Nephron (organoid): ENCODE results near the gene LCN9.
"Not testable (repeated sequence)": the region's sequence is repeated elsewhere in the genome, so short reads cannot be mapped to it uniquely, and the experiment has no call there.

Experiments
- H3K27ac Mint-ChIP-seq, 3 experiments: 2 replicates each; pipeline ENCODE4 v1.8.0; 2020; ENCODE audit warnings: mixed read lengths in 3 of 3, mild to moderate bottlenecking in 2 of 3, moderate library complexity in 1 of 3
- H3K27me3 Mint-ChIP-seq: 2 replicates; pipeline ENCODE4 v1.8.0; 2021; ENCODE audit warnings: low read depth, mild to moderate bottlenecking, moderate library complexity, mixed read lengths
- H3K36me3 Mint-ChIP-seq: 2 replicates; pipeline ENCODE4 v1.8.0; 2020; ENCODE audit warnings: low read depth, mixed read lengths
- H3K4me1 Mint-ChIP-seq: 2 replicates; pipeline ENCODE4 v1.8.0; 2020; ENCODE audit warnings: mixed read lengths
- H3K4me3 Mint-ChIP-seq, 3 experiments: 2 replicates each; pipeline ENCODE4 v1.8.0; 2020; ENCODE audit warnings: mild to moderate bottlenecking in 3 of 3, mixed read lengths in 3 of 3, moderate library complexity in 2 of 3
- H3K9me3 Mint-ChIP-seq: 2 replicates; pipeline ENCODE4 v1.8.0; 2020; ENCODE audit warnings: mixed read lengths
- TF ChIP-seq, protein P1 (sequence below), 3 experiments: fragments of 200-600 bp; sonication (generic); IDR thresholded peaks; one replicate each; pipeline ENCODE4 v1.5.0; 2021; ENCODE audit warnings: antibody characterized with exemption in 3 of 3; ENCODE audit not compliant: unreplicated experiment in 3 of 3

LCN9 gene

DNA sequence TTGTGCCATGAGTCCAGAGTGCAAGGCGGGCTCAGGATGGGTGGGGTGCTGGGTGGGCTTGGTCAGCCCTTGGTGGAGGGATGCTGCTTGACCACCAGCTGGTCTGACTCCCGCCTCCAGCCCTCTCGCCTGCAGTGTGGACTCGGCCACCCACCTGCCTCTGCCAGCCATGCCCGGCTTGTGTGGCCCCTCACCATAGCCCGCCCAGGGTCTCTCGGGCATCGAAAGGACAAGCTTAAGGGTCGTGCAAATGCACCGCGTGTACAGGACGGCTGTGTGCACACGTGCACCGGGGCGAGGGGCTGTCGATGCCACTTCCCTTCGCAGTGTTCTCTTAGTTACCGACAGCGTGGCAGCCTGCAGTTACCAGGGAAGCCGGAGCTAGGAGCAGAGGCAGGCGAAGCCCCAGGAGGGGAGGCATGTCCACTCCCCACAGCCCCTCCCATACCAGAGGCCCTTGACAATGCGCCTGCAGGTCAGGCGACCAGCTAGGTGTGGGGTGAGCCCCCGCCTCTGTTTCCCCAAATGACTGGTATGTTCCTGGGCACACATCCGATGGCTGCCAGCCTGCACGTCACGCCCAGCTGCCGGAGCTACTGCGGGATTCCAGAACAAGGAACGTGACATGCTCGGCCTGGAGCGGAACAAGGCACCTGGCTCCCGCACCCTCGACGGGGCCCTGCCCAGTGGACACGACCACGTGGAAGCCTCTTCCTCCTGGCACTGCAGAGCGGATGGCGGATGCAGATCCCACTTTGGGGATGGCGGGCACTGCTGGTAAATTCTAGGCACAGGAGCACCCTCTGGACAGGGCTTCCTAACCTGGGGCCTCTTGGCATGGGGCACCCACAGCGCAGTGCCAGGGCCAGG, 7.8 kb downstream of the LCN9 start:
- Mint-ChIP-seq H3K27me3 (peaks cover 17% of the 10 kb centered on the region), H3K4me1 (peaks cover 4% of the 10 kb centered on the region), H3K4me3 (no peak overlapping the region), H3K27ac (no peak overlapping the region), H3K9me3 (peaks cover 5% of the 10 kb centered on the region), H3K36me3 (no peaks in the 10 kb centered on the region)
- TF ChIP-seq, protein P1, sequence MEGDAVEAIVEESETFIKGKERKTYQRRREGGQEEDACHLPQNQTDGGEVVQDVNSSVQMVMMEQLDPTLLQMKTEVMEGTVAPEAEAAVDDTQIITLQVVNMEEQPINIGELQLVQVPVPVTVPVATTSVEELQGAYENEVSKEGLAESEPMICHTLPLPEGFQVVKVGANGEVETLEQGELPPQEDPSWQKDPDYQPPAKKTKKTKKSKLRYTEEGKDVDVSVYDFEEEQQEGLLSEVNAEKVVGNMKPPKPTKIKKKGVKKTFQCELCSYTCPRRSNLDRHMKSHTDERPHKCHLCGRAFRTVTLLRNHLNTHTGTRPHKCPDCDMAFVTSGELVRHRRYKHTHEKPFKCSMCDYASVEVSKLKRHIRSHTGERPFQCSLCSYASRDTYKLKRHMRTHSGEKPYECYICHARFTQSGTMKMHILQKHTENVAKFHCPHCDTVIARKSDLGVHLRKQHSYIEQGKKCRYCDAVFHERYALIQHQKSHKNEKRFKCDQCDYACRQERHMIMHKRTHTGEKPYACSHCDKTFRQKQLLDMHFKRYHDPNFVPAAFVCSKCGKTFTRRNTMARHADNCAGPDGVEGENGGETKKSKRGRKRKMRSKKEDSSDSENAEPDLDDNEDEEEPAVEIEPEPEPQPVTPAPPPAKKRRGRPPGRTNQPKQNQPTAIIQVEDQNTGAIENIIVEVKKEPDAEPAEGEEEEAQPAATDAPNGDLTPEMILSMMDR (IDR thresholded peaks at IDR 0.05; ENCODE audit: unreplicated experiment in 3 of 3): no peak

DNA sequence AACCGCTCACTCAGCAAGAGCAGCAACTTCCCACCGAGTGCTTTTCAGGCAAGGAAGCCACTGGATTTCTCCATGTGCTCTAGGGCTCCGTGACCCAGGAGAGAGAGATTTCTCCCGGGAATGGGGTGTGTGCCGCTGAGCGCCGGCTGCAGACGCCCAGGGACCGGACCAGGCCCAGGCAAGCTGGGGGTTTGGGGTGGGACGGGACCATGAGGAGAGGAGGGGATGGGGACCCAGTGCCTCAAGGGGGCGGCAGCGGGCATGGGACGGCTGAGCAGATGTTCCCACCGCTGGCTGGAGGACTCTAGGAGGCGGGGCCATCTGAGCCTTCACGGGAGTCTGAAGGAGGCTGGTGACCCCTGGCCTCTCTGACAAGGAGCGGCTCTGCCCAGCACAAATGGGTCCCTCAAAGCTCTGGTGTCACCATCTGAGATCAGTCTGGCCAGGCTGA, 8.5 kb downstream of the LCN9 start:
- no peak overlapping the region for H3K27ac Mint-ChIP-seq
- peaks cover 5% of the 10 kb centered on the region for H3K9me3 Mint-ChIP-seq
- H3K36me3 Mint-ChIP-seq: no peaks in the 10 kb centered on the region
- H3K27me3 Mint-ChIP-seq: peaks cover 17% of the 10 kb centered on the region
- TF ChIP-seq, protein P1 (IDR thresholded peaks at IDR 0.05; ENCODE audit: unreplicated experiment in 3 of 3): no peak
- H3K4me3 Mint-ChIP-seq: no peak overlapping the region
- H3K4me1 Mint-ChIP-seq: no peaks in the 10 kb centered on the region

DNA sequence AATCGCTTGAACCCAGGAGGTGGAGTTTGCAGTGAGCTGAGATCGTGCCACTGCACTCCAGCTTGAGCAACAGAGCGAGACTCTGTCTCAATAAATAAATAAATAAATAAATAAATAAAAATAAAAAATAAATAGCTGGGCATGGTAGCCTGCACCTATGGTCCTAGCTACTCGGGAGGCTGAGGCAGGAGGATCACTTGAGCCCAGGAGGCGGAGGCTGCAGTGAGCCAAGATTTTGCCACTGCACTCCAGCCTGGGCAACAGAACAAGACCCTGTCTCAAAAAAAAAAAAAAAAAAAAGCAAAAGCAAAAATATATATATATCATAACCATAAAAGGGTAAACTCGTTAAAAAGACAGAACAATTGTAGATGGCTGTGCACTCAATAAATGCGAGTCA, 9.7 kb downstream of the LCN9 start:
- not testable (repeated sequence) for H3K27ac Mint-ChIP-seq, H3K9me3 Mint-ChIP-seq, H3K36me3 Mint-ChIP-seq, H3K4me3 Mint-ChIP-seq, H3K4me1 Mint-ChIP-seq
- H3K27me3 Mint-ChIP-seq: peaks cover 20% of the 10 kb centered on the region

DNA sequence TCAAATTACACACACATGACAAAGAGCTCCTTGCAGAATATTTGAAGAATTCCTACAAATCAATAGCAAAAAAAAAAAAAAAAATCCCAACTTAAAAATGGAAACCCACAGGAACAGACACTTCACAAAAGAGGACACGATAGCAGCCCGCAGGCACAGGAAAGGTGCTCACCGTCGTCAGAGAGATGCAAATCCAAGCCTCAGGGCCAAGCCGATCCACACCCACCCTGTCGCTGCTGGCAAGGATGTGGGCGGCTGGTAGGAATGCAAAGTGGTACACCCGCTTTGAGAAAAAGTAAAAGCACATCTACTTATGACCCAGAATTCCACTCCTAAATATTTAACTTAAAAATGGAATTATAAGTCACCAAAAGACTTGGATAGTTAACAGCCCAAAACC, 10.8 kb downstream of the LCN9 start:
- no peaks in the 10 kb centered on the region for H3K4me1 Mint-ChIP-seq
- peaks cover 22% of the 10 kb centered on the region for H3K27me3 Mint-ChIP-seq
- TF ChIP-seq, protein P1 (IDR thresholded peaks at IDR 0.05; ENCODE audit: unreplicated experiment in 3 of 3): no peak
- no peak overlapping the region for H3K27ac Mint-ChIP-seq
- H3K36me3 Mint-ChIP-seq: no peaks in the 10 kb centered on the region
- H3K9me3 Mint-ChIP-seq: peaks cover 4% of the 10 kb centered on the region
- no peak overlapping the region for H3K4me3 Mint-ChIP-seq

DNA sequence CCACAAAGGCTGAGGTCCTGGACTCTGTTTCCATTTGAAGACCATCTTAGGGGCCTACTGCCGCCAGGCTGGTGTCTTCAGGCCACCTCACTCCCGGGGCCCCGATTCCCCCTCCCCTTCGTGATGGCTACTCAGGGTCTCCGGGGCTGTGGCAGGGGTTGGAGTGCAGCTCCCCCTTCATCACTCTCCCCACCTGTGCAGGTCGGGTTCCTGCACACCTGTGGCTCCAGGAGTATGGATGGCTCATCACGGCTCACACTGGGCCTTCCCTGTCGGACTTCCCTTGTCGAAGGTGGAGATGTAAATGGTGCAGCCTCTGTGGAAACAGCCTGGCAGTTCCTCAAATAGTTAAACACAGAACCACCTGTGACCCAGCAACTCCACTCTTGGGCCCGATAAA, 11.9 kb downstream of the LCN9 start:
- TF ChIP-seq, protein P1 (IDR thresholded peaks at IDR 0.05; ENCODE audit: unreplicated experiment in 3 of 3): no peak
- no peaks in the 10 kb centered on the region for H3K36me3 Mint-ChIP-seq
- H3K9me3 Mint-ChIP-seq: no peaks in the 10 kb centered on the region
- H3K27me3 Mint-ChIP-seq: peaks cover 22% of the 10 kb centered on the region
- H3K4me1 Mint-ChIP-seq: no peaks in the 10 kb centered on the region
- H3K27ac Mint-ChIP-seq: no peak overlapping the region
- no peak overlapping the region for H3K4me3 Mint-ChIP-seq

DNA sequence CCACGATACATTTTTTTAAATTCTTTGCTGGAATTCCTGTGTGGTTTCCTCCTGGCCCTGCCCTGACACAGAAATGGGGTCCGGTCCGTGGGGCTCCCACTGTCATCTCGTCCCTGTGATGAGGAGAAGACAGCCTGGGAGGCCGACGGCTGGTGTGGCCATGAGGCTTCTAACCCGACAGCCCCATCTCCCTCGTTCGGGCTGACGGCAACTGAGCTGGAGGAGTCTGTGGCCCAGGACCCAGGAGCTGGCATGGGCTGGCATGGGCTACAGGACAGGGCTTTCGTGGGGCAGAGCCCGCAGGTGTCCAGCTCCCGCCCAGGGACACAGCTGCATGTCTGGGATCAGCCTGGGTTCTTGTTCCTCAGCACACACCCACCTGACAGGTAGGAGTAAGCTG, 13.8 kb downstream of the LCN9 start:
- Mint-ChIP-seq H3K4me1 (no peaks in the 10 kb centered on the region), H3K36me3 (no peaks in the 10 kb centered on the region), H3K9me3 (peaks cover 5% of the 10 kb centered on the region), H3K4me3 (no peak overlapping the region), H3K27ac (no peak overlapping the region), H3K27me3 (peaks cover 28% of the 10 kb centered on the region)
- TF ChIP-seq, protein P1 (IDR thresholded peaks at IDR 0.05; ENCODE audit: unreplicated experiment in 3 of 3): no peak
